Measurements from ENCODE around the gene ROS1. TPM values are rescaled to one million over a fixed set of nuclear protein-coding genes. Genes with fewer than 3 reads are reported as not detected.

The ROS1 gene
- total RNA-seq, 1 experiment from 2014 or later: not detected

- DNase-seq: no peak
- no peak overlapping the region for H2BK20ac ChIP-seq (ENCODE audit: low read depth, low read length, poor library complexity, severe bottlenecking)
- no peak overlapping the region for H3K9ac ChIP-seq (ENCODE audit: extremely low read depth, insufficient read length, low read length)
- no peak overlapping the region for H2BK5ac ChIP-seq (ENCODE audit: insufficient read length, low read length)
- WGBS (ENCODE audit: extremely low coverage, insufficient read length, low lambda C conversion rate): no CpG with 5 or more reads among the region's 5 CpGs
- no peaks in the 10 kb centered on the region for H3K79me2 ChIP-seq (ENCODE audit: insufficient read depth, low read length)
- H3K18ac ChIP-seq (ENCODE audit: insufficient read length, low read depth, low read length): no peak overlapping the region
- H4K20me1 ChIP-seq (ENCODE audit: control insufficient read depth, insufficient read depth, insufficient read length): no peaks in the 10 kb centered on the region
- H3K4me1 ChIP-seq (ENCODE audit: insufficient read depth, low read length): no peaks in the 10 kb centered on the region
- Mint-ChIP-seq H3K27ac (no peak overlapping the region), H3K27me3 (ENCODE audit: low read depth) (no peaks in the 10 kb centered on the region), H3K4me3 (no peak overlapping the region), H3K36me3 (ENCODE audit: insufficient read depth in 1 of 3, low read depth in 3 of 3) (no peaks in the 10 kb centered on the region), H3K4me1 (no peaks in the 10 kb centered on the region), H3K9me3 (no peaks in the 10 kb centered on the region)
- no peak overlapping the region for H2BK15ac ChIP-seq (ENCODE audit: low read depth, low read length)
- no peak overlapping the region for H3T11ph ChIP-seq (ENCODE audit: low read length)
- no peak overlapping the region for H3K23ac ChIP-seq (ENCODE audit: insufficient read length, low read depth, low read length)
- H4K91ac ChIP-seq (ENCODE audit: insufficient read length, low read depth, low read length): no peak overlapping the region
- no peaks in the 10 kb centered on the region for H3K79me1 ChIP-seq (ENCODE audit: insufficient read depth, low read depth, low read length, poor library complexity, severe bottlenecking)
- TF ChIP-seq, protein P1, sequence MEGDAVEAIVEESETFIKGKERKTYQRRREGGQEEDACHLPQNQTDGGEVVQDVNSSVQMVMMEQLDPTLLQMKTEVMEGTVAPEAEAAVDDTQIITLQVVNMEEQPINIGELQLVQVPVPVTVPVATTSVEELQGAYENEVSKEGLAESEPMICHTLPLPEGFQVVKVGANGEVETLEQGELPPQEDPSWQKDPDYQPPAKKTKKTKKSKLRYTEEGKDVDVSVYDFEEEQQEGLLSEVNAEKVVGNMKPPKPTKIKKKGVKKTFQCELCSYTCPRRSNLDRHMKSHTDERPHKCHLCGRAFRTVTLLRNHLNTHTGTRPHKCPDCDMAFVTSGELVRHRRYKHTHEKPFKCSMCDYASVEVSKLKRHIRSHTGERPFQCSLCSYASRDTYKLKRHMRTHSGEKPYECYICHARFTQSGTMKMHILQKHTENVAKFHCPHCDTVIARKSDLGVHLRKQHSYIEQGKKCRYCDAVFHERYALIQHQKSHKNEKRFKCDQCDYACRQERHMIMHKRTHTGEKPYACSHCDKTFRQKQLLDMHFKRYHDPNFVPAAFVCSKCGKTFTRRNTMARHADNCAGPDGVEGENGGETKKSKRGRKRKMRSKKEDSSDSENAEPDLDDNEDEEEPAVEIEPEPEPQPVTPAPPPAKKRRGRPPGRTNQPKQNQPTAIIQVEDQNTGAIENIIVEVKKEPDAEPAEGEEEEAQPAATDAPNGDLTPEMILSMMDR (conservative IDR thresholded peaks at IDR 0.05): no peak
- H2AK5ac ChIP-seq (ENCODE audit: insufficient read length, low read length): no peak overlapping the region
- H2BK120ac ChIP-seq (ENCODE audit: low read depth, low read length, poor library complexity, severe bottlenecking): no peak overlapping the region
- H3K4me2 ChIP-seq (ENCODE audit: insufficient read depth, insufficient read length, low read length): no peak overlapping the region
- no peak overlapping the region for H2AFZ ChIP-seq (ENCODE audit: low read length)
- H3K9me3 ChIP-seq (ENCODE audit: control insufficient read depth, low read depth, low read length): no peaks in the 10 kb centered on the region
- H3K56ac ChIP-seq (ENCODE audit: insufficient read length, low read depth, low read length): no peak overlapping the region
- no peaks in the 10 kb centered on the region for H3K27me3 ChIP-seq (ENCODE audit: insufficient read depth, low read length)
- H3K4ac ChIP-seq (ENCODE audit: low read depth, low read length): no peak overlapping the region
- no peak overlapping the region for H4K5ac ChIP-seq (ENCODE audit: insufficient read length, low read depth, low read length)
- no peak overlapping the region for H2BK12ac ChIP-seq (ENCODE audit: insufficient read length, low read depth, low read length)
- no peaks in the 10 kb centered on the region for H3K23me2 ChIP-seq (ENCODE audit: insufficient read length, low read depth, low read length, poor library complexity, severe bottlenecking)
- H4K8ac ChIP-seq (replicated peaks; ENCODE audit: insufficient read length, low read depth, low read length): no peak overlapping the region
- no peak overlapping the region for H3K14ac ChIP-seq (ENCODE audit: insufficient read depth, low read length)
- no peak overlapping the region for H3K27ac ChIP-seq (ENCODE audit: insufficient read length, low read depth, low read length)
These were observed 66.2 kb downstream of the ROS1 start for GRCh38 chr6:117359581-117359980.
